Nucleus accumbens (tissue), 56 donors: ENCODE measurements around the gene ZNF135.
A peak's percentile ranks its signal among the peaks of the same experiment; 100 is the strongest.

ENCODE experiments used
- DNase-seq, 56 donors: peaks; one replicate each; lab custom pipeline; 2025; lab: John Stamatoyannopoulos, UW

Gene ZNF135

GRCh38 chr19:58059003-58059670 lies at the start of gene ZNF135:
TSS of gene ZNF135 (plus strand) at chr19:58059282. CDS start at chr19:58060003, 721 bp downstream.
- DNase-seq = peak in 55 of 56 donors; percentile 30 to 94 (median 86)

- DNase-seq = no peak
These were observed 49.8 kb upstream of the ZNF135 start for GRCh38 chr19:58009301-58009665.

- DNase-seq = peak; percentile 32 to 95 (median 87)
These were observed 49.3 kb upstream of the ZNF135 start for GRCh38 chr19:58009666-58010301.

GRCh38 chr19:58010507-58010906 lies 48.6 kb upstream of the ZNF135 start:
- no peak for DNase-seq

- DNase-seq = no peak
These were observed 44.9 kb upstream of the ZNF135 start for GRCh38 chr19:58014141-58014540.

- no peak for DNase-seq
These were observed 39.0 kb upstream of the ZNF135 start for GRCh38 chr19:58020129-58020528.

GRCh38 chr19:58021541-58022282 lies 37.4 kb upstream of the ZNF135 start:
- DNase-seq = peak in 47 of 56 donors; percentile 4 to 82 (median 31)

GRCh38 chr19:58022283-58022660 lies 36.8 kb upstream of the ZNF135 start:
- DNase-seq = no peak

GRCh38 chr19:58024661-58025060 lies 34.4 kb upstream of the ZNF135 start:
- DNase-seq = no peak

GRCh38 chr19:58033741-58034476 lies 25.2 kb upstream of the ZNF135 start, which contains the start of gene ZSCAN1:
TSS of gene ZSCAN1 (plus strand) at chr19:58034025. CDS start at chr19:58037837, 3,812 bp downstream.
- peak; percentile 32 to 98 (median 90) for DNase-seq

- peak in 10 of 56 donors; percentile 5 to 25 (median 16) for DNase-seq
These were observed 24.6 kb upstream of the ZNF135 start for GRCh38 chr19:58034477-58034793.

- peak in 5 of 56 donors; percentile 8 to 25 (median 11) for DNase-seq
These were observed 23.2 kb upstream of the ZNF135 start for GRCh38 chr19:58035863-58036262.

- peak in 37 of 56 donors; percentile 2 to 82 (median 37) for DNase-seq
These were observed 21.0 kb upstream of the ZNF135 start for GRCh38 chr19:58037927-58038687.

- DNase-seq = peak in 1 of 56 donors; percentile 2
These were observed 20.3 kb upstream of the ZNF135 start for GRCh38 chr19:58038688-58039204.

GRCh38 chr19:58040751-58041525 lies 18.1 kb upstream of the ZNF135 start:
- no peak for DNase-seq

GRCh38 chr19:58042495-58043340 lies 16.4 kb upstream of the ZNF135 start:
- no peak for DNase-seq

- DNase-seq = no peak
These were observed 14.7 kb upstream of the ZNF135 start for GRCh38 chr19:58044391-58044790.

- DNase-seq = no peak
These were observed 14.2 kb upstream of the ZNF135 start for GRCh38 chr19:58044886-58045285.
